Stimulated activated naive CD8-positive, alpha-beta T cell treated with anti-CD3 and anti-CD28 coated beads, Interleukin-15, Interleukin-2, amounts not matched to agents 100 U/mL and 50 U/mL, for 24 hours (primary cell): ENCODE results near the gene ANKRD35.
"Not testable (repeated sequence)": the region's sequence is repeated elsewhere in the genome, so short reads cannot be mapped to it uniquely, and the experiment has no call there.

Experiments
- ATAC-seq: fragments of 150-1000 bp; cut with Tn5 transposase; one replicate; pipeline ENCODE4 v1.10.0; 2021
- DNase-seq: peaks from one replicate; pipeline ENCODE4 v3.0.0; 2021

ANKRD35 gene, protein sequence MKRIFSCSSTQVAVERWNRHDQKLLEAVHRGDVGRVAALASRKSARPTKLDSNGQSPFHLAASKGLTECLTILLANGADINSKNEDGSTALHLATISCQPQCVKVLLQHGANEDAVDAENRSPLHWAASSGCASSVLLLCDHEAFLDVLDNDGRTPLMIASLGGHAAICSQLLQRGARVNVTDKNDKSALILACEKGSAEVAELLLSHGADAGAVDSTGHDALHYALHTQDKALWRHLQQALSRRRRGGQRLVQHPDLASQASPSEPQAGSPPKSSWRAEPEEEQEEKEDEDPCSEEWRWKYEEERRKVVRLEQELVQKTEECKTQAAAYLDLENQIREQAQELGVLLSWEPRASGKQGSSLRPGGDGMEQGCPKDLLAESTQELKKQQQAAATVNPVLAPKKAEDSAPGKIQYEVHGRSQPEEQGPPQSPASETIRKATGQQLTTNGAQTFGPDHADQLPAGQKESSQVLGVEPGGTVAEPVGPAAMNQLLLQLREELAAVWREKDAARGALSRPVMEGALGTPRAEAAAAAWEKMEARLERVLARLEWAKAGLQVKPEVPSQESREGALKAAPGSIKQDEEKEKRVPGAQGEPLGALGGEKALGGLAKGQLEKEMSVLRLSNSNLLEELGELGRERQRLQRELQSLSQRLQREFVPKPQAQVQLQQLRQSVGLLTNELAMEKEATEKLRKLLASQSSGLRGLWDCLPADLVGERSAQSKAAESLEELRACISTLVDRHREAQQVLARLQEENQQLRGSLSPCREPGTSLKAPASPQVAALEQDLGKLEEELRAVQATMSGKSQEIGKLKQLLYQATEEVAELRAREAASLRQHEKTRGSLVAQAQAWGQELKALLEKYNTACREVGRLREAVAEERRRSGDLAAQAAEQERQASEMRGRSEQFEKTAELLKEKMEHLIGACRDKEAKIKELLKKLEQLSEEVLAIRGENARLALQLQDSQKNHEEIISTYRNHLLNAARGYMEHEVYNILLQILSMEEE

DNA sequence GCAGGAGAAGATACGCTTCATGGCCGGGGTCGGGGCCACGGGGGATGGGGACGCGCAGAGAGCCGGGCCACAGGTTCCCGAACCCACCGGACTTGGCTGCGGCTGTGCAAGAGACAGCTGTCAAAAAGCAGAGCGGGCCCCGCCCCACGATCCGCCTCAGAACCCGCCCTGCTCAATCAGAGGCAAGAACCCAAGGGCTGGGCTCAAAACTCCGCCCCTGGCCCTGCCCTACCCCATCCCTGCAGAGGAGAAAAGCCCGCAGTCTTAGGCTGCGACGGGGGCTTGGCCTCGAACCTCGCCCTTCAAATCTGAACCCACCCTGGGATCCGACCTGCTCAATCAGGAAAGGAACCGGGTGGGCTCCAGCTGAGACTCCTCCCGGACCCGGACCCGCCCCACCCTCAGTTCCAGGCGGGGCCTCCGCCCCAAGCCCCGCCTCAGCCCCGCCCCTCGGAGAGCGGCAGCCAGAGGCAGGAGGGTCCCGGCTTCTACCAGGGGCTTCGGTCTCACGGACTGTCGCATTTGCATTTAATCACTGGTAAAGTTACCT lies at the start of gene ANKRD35:
Gene ANKRD35, minus strand, starts transcription at position 129 of the 550 bp plus-strand sequence. Its CDS starts 108 bp downstream, at position 21.
- peak; percentile 99 for ATAC-seq
- DNase-seq = peak; percentile 88

DNA sequence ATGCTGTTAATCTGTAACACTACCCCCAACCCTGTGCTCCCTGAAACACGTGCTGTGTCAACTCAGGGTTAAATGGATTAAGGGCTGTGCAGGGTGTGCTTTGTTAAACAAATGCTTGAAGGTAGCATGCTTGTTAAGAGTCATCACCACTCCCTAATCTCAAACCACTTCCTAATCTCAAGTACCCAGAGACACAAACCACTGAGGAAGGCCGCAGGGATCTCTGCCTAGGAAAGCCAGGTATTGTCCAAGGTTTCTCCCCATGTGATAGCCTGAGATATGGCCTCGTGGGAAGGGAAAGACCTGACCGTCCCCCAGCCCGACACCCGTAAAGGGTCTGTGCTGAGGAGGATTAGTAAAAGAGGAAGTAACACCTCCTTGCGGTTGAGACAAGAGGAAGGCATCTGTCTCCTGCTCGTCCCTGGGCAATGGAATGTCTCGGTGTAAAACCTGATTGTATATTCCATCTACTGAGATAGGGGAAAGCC lies 46.9 kb upstream of the ANKRD35 start:
- ATAC-seq, DNase-seq: not testable (repeated sequence)

- no peak for ATAC-seq
Measured at GRCh38 chr1:145927916-145928643, 42.4 kb upstream of the ANKRD35 start.

GRCh38 chr1:145927063-145927886 lies 41.6 kb upstream of the ANKRD35 start, which contains the start of gene RBM8A:
TSS of gene RBM8A (minus strand) at chr1:145927484. CDS start at chr1:145927426, 58 bp downstream.
- DNase-seq = peak; percentile 89
- ATAC-seq = peak; percentile 97

More at GRCh38 chr1:145927916-145928643, 42.4 kb upstream of the ANKRD35 start:
- no peak for DNase-seq

- ATAC-seq (peak; percentile 58), DNase-seq (peak; percentile 54)
Measured at GRCh38 chr1:145926686-145927062, 41.0 kb upstream of the ANKRD35 start.

DNA sequence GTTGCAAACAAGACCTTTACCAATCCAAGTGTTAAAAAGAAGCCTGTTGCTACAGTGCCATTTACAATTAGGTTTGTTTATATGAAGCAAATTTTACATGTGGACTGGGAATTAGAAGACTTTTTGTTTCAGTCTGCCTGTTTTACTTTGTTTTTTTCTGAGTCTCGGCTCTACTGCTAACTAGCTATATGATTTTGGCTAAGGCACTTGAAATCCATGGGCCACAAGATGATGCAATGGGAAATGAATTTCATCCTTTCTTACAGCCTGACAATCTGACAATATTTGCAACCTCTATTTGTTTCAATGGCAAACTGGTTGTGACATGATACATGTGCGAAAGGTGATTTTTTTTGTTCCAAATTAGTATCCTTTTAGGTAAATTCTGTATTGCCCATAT lies 36.6 kb upstream of the ANKRD35 start:
- DNase-seq (no peak), ATAC-seq (no peak)

DNA sequence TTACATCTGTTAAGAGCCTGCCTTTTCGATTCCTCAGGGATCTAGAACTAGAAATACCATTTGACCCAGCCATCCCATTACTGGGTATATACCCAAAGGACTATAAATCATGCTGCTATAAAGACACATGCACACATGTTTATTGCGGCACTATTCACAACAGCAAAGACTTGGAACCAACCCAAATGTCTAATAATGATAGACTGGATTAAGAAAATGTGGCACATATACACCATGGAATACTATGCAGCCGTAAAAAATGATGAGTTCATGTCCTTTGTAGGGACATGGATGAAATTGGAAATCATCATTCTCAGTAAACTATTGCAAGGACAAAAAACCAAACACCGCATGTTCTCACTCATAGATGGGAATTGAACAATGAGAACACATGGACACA lies 34.6 kb upstream of the ANKRD35 start:
- not testable (repeated sequence) for ATAC-seq, DNase-seq

- DNase-seq (peak; percentile 49), ATAC-seq (peak; percentile 92)
Measured at GRCh38 chr1:145918992-145919939, 33.6 kb upstream of the ANKRD35 start.

GRCh38 chr1:145918144-145918991 lies 32.7 kb upstream of the ANKRD35 start, which contains the start of gene PEX11B:
TSS of gene PEX11B (minus strand) at chr1:145918717. CDS start at chr1:145918688, 29 bp downstream.
- ATAC-seq (peak; percentile 92), DNase-seq (peak; percentile 92)

DNA sequence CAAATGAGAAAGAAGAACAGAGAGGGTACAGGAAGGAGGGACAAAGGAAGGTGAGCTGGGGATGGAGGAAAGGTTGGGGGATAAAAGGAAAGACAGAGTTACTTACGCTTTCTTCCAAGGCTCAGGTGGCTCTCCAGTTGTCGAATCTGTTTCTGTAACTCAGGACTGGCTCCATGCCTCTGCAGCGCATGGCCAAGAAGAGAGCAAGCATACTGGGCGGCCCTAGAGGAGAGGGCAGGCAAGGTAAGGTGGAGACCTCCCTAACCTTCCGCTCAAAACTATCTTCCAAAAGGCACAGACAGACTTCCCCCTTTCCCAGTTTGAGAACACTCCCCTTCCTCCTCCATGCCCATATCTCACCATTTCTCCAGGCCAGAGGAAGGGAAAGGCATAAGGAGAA lies 31.9 kb upstream of the ANKRD35 start:
- DNase-seq (no peak), ATAC-seq (no peak)

DNA sequence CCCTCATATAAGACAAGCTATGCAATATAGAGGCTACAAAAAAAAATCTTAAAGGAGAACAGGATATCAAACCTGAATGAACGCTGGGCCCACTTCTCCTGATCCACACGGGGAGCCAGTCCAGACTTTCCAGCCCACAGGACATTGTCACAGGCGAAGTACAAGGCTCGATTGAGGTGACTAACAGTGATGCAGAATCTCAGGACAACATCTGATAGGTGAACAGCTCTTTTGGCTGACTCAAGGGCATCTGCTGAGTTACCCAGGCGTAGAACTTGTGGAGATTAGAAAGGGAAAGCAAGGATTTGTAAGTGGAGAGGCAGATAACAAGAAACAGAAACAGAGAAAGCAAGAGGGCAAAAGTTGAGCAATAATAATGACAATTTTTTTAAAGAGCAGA lies 31.1 kb upstream of the ANKRD35 start:
- no peak for DNase-seq
- ATAC-seq = no peak

GRCh38 chr1:145912128-145912641 lies 26.5 kb upstream of the ANKRD35 start:
- ATAC-seq (no peak), DNase-seq (no peak)

DNA sequence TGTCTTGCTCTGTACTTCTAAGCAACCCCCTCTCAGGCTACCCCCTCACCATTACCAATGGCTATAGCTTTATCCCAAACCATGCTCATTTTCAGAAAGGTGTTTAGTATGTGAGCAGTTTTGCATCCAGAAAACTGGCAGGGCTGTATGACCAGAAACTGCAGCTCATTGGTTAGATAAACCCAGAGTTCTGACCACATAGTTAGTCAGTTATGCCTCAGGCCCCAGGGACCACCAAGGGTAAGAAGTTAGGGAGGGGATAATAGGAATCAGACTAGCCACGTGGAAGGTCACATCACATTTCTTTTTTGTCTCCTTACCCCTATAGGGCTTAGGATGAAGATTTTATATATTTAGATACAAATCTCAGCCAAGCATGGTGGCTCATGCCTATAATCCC lies 23.0 kb upstream of the ANKRD35 start:
- ATAC-seq (no peak), DNase-seq (no peak)

GRCh38 chr1:145906954-145907753 lies 21.5 kb upstream of the ANKRD35 start:
- DNase-seq (no peak), ATAC-seq (no peak)

GRCh38 chr1:145901312-145902021 lies 15.8 kb upstream of the ANKRD35 start:
- DNase-seq = no peak
- no peak for ATAC-seq

DNA sequence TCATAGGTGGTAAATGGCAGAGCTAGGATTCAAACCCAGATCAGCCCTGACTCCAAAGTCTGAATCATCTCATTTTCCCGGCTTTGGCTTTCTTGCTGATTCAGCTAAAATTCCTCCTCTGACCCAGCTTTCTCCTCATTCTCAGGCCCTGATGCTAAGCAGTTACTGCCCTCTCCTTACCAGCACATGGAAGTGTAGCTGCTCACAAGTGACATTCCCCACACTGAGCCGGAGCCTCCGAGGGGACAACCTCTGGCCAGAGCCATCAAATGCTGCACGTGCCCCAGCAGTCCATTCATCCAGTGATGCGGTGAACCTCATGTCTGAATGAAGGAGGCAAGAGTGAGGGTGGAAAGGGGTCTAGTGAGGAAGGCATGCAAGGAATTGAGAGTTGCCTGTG lies 13.1 kb upstream of the ANKRD35 start:
- no peak for ATAC-seq
- no peak for DNase-seq
